Epithelial cell of esophagus (primary cell): Measurements from ENCODE around the gene ZNF865.
A peak's percentile ranks its signal among the peaks of the same experiment; 100 is the strongest.

Source experiments
- DNase-seq: peaks from one replicate; pipeline ENCODE4 v3.0.0; 2010; ENCODE audit warnings: low read depth
- H3K4me3 ChIP-seq: 2 replicates; pipeline ENCODE4 v1.5.1; 2011; ENCODE audit warnings: mild to moderate bottlenecking, low read length, control low read depth
- CTCF ChIP-seq: IDR thresholded peaks from 2 replicates; pipeline ENCODE4 v1.5.1; 2011; ENCODE audit warnings: low read depth, mild to moderate bottlenecking, low read length, control low read depth, inconsistent platforms; ENCODE audit not compliant: insufficient read depth; ENCODE audit errors: missing control alignments

Gene ZNF865

DNA sequence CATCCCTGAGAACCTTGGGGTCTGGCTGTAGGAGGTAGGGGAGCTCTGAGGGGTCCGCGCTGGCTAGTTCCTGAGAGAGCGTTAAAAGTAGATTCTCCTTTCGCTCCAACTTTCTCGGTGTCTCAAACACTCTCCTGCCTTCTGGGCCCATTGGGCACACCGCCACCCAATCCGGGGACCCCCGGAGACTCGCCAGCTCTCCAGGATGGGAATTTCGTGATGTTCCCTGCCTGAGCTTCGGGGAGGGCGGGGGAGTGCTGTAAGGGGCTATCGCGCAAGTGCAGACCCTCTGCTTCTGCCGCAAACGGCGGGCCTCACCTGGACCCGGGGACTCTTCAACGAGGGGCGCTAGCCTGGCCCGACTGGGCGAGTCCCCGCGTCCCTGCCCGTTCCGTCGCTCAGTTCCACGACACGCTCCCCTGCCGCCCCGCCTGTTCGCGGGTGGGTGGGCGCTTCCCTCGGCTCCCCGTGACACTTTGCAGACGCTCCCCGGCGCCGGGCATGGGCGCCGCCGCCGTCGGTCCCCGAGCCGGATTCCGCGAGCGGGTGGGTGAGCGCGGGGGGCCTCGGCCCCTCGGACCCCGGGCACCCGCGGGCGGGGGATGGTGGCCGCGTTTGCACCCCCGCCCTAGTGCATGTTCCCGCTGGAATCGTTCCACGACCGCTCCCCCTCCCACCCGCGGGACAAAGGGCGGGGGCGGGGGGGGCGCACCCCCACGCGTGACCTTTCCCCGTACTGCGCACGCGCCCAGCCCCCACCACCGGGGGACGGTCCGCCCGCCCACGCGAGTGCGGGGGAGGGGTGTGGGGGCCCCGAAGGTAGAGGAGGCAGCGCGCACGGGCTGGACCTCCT is 42.5 kb downstream of the ZNF865 start, which contains the start of gene CCDC106:
TSS of gene CCDC106 (plus strand) at position 481 of the 853 bp plus-strand sequence. CDS start 835 bp downstream, outside the sequence.
- no peak for TF ChIP-seq CTCF
- H3K4me3 ChIP-seq: peak within 1 kb of the TSS; percentile 64
- DNase-seq: peak; percentile 65

- DNase-seq: no peak
- no peak for TF ChIP-seq CTCF
- H3K4me3 ChIP-seq: peak overlapping the region; percentile 64
These were observed 43.3 kb downstream of the ZNF865 start for GRCh38 chr19:55648585-55649267.

- TF ChIP-seq CTCF: no peak
- peak overlapping the region; percentile 64 for H3K4me3 ChIP-seq
- no peak for DNase-seq
These were observed 44.0 kb downstream of the ZNF865 start for GRCh38 chr19:55649268-55650125.

DNA sequence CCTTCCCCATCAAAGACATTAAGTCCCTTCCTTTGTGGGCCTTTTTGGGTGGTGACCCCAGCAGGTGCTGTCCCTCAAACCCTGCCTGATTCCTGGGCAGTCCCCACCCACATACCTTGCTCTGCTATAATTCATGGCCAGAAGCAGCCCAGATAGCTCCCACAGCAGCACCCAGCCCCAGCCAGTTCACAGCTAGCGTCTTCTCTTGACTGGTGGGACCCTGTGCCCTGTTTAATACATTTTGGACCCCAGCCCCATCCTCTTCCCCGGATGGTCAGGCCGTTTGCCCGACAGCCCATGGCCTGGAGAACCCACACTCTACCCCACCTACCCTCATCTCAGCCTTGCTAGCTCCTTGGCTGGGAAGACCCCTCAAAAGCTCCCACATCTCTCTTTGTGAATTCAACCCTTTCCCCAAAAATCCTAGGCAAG is 44.7 kb downstream of the ZNF865 start:
- TF ChIP-seq CTCF: no peak
- H3K4me3 ChIP-seq: no peak overlapping the region
- no peak for DNase-seq

- H3K4me3 ChIP-seq: no peak overlapping the region
- DNase-seq: no peak
- TF ChIP-seq CTCF: no peak
These were observed 45.3 kb downstream of the ZNF865 start for GRCh38 chr19:55650602-55651230.

DNA sequence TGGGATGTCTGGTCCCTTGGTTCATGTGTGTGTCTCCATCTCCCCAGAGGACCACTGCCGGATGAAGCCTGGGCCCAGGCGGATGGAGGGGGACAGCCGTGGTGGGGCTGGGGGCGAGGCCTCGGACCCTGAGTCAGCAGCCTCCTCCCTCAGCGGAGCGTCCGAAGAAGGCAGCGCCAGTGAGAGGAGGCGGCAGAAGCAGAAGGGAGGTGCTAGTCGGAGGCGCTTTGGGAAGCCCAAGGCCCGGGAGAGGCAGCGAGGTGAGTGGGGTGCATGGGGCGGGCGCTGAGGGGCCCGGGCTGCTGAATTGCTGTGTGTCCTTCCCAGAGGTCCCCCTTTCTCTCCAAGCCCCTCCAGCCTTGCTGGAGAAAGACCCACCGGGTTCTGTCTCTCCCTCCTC is 45.8 kb downstream of the ZNF865 start:
- H3K4me3 ChIP-seq: no peak overlapping the region
- no peak for DNase-seq
- no peak for TF ChIP-seq CTCF
